Adrenal gland (tissue), 5 donors: ENCODE data around the gene SNRK.

Experiments
- CTCF ChIP-seq, 6 experiments: fragments of 450-650 bp in 4 of 6; fragments of 200-600 bp in 2 of 6; sonication (generic) in 1 of 6; IDR thresholded peaks; 1 replicate in 5 of 6; 2 replicates in 1 of 6; pipeline versions ENCODE4 v1.5.1 to v1.8.0; 2016 to 2021; ENCODE audit warnings: antibody characterized with exemption in 6 of 6, mild to moderate bottlenecking in 2 of 6, moderate library complexity in 1 of 6
- POLR2A ChIP-seq, 2 donors: fragments of 450-650 bp; IDR thresholded peaks; one replicate each; pipeline ENCODE4 v1.6.1; 2017; ENCODE audit warnings: antibody characterized with exemption in 2 of 2, mild to moderate bottlenecking in 2 of 2, moderate library complexity in 1 of 2
- donor health status: DM: no; HTN: no; CAD: no.

DNA sequence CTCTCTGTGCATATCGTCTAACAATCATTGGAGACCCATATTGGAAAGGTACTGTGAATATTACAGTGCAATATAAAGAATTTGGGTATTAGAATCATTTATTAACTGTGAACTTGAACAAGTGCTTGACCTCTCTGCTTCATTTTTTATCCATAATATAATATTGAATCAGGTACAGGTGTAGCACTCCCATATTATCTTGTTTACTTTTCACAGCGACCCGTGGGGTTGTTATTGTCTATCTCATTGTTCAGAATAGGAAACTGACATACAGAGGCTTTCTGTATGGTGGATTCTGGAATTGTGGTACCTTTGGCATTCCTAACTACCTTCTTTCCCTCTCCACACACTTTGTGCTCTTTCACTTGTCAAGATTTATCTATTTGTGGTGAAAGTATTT, 17.8 kb downstream of the SNRK start:
- no peak for TF ChIP-seq CTCF (IDR thresholded peaks at IDR 0.05)
- TF ChIP-seq POLR2A (IDR thresholded peaks at IDR 0.05): no peak
